Mesendoderm (in vitro differentiated cells): ENCODE results near the gene CD1B.

ENCODE experiments used
- DNase-seq: peaks from one replicate; pipeline ENCODE4 v3.0.0; 2013
- H2AK5ac ChIP-seq: 2 replicates; pipeline ENCODE4 v1.6.1; 2013; ENCODE audit warnings: low read length, inconsistent platforms
- H2BK120ac ChIP-seq: 2 replicates; pipeline ENCODE4 v1.6.1; 2013; ENCODE audit warnings: low read depth, mild to moderate bottlenecking, low read length, moderate library complexity, mixed read lengths
- H2BK15ac ChIP-seq: replicated peaks from 2 replicates; pipeline ENCODE4 v1.6.1; 2013; ENCODE audit warnings: low read depth, mild to moderate bottlenecking, moderate library complexity
- H2BK5ac ChIP-seq: 2 replicates; pipeline ENCODE4 v1.6.1; 2013; ENCODE audit warnings: low read length, inconsistent platforms
- H3K18ac ChIP-seq: 2 replicates; pipeline ENCODE4 v1.6.1; 2013; ENCODE audit warnings: mild to moderate bottlenecking, low read length, mixed read lengths
- H3K23ac ChIP-seq: one replicate; pipeline ENCODE4 v1.6.1; 2013; ENCODE audit warnings: low read length
- H3K27ac ChIP-seq: 2 replicates; pipeline ENCODE4 v1.5.1; 2013; ENCODE audit warnings: low read depth, mild to moderate bottlenecking, inconsistent platforms, low read length, moderate library complexity
- H3K27me3 ChIP-seq: 2 replicates; pipeline ENCODE4 v1.6.1; 2013; ENCODE audit warnings: low read length, control low read depth, mild to moderate bottlenecking, inconsistent platforms; ENCODE audit not compliant: insufficient read depth, poor library complexity
- H3K36me3 ChIP-seq: 2 replicates; pipeline ENCODE4 v1.6.1; 2013; ENCODE audit warnings: low read length, inconsistent platforms; ENCODE audit not compliant: control insufficient read depth, insufficient read depth
- H3K4ac ChIP-seq: one replicate; pipeline ENCODE4 v1.6.1; 2013; ENCODE audit warnings: low read depth, mild to moderate bottlenecking, low read length, moderate library complexity
- H3K4me1 ChIP-seq: 2 replicates; pipeline ENCODE4 v1.6.1; 2013; ENCODE audit warnings: low read depth, low read length, inconsistent platforms; ENCODE audit not compliant: control insufficient read depth
- H3K4me2 ChIP-seq: 2 replicates; pipeline ENCODE4 v1.6.1; 2013; ENCODE audit warnings: low read length
- H3K4me3 ChIP-seq: 2 replicates; pipeline ENCODE4 v1.5.1; 2013; ENCODE audit warnings: mild to moderate bottlenecking, low read length
- H3K56ac ChIP-seq: one replicate; pipeline ENCODE4 v1.6.1; 2013; ENCODE audit warnings: low read length
- H3K79me1 ChIP-seq: 2 replicates; pipeline ENCODE4 v1.6.1; 2013; ENCODE audit warnings: low read length, inconsistent platforms
- H3K79me2 ChIP-seq: 2 replicates; pipeline ENCODE4 v1.6.1; 2013; ENCODE audit warnings: mild to moderate bottlenecking, low read length; ENCODE audit not compliant: control insufficient read depth, insufficient read depth
- H3K9ac ChIP-seq: 2 replicates; pipeline ENCODE4 v1.6.1; 2013; ENCODE audit warnings: low read length, inconsistent platforms
- H4K5ac ChIP-seq: one replicate; pipeline ENCODE4 v1.6.1; 2013; ENCODE audit warnings: low read length
- H4K8ac ChIP-seq: one replicate; pipeline ENCODE4 v1.6.1; 2013; ENCODE audit warnings: low read depth, mild to moderate bottlenecking, control low read depth, low read length, moderate library complexity
- WGBS: extraction: QIAGEN DNeasy Blood & Tissue Kit; methylation state at CpG from one replicate; pipeline ENCODE4 v1.1.7; 2013; ENCODE audit warnings: low lambda C conversion rate, missing lambda C conversion rate; ENCODE audit not compliant: insufficient coverage; ENCODE audit errors: extremely low coverage; 5-methylcytosine and 5-hydroxymethylcytosine counted together

The CD1B gene

DNA sequence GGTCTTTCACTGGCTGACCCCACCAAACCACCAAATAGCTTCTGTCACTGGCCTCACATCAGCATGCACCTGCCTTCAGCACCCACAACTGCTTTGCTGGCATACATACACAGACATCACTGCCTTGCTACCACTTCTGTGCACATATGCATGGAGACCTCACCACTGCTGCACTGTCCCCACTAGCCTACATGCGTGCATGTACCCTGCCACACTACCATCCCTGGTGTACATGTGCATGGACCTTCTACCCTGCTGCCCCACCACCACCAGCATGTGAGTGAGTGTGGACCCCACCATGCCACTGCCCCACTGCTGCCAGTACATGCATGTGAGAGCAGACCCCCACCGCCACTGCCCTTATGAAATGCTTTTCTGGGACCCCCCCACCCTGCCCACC, 35.5 kb downstream of the CD1B start:
- Histone ChIP-seq H3K4me3 (no peak overlapping the region), H3K9ac (no peak overlapping the region), H4K5ac (no peak overlapping the region), H3K56ac (no peak overlapping the region), H3K4me2 (no peak overlapping the region), H2BK120ac (no peak overlapping the region), H3K79me2 (no peaks in the 10 kb centered on the region), H3K4ac (no peak overlapping the region), H3K23ac (no peak overlapping the region), H2AK5ac (no peak overlapping the region), H3K79me1 (no peaks in the 10 kb centered on the region), H3K36me3 (no peaks in the 10 kb centered on the region), H3K27me3 (no peaks in the 10 kb centered on the region), H4K8ac (no peak overlapping the region), H3K18ac (no peak overlapping the region), H3K4me1 (no peaks in the 10 kb centered on the region), H2BK15ac (no peak overlapping the region), H2BK5ac (no peak overlapping the region), H3K27ac (no peak overlapping the region)
- no CpG with 5 or more reads among the region's 2 CpGs for WGBS
- DNase-seq: no peak

DNA sequence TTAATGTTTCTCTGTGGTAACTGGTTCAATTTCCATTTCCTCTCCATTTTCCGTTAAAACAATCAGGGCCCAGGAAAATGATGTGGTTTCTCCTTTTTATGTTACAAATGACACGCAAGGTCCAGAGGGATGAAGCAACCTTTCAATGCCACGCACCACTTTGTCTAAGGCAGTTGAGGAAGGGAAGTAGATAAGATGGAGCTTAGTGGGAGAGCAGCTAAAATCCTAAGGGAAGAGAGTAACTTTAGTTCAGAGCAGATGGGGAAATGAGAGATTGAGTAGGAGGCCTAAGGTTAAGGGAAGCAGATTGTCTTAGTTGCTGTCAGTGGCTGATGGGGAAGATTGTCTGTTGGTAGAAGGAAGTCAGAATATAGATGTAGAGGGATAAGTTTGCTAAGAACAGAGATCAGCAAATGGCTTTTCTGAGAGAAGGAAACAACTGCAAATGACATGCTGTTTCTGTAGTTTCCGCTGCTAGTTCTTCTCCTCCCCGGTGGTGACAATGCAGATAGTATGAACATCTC, 40.9 kb downstream of the CD1B start:
- Histone ChIP-seq H3K4me3 (no peak overlapping the region), H3K79me1 (no peaks in the 10 kb centered on the region), H3K4me1 (no peaks in the 10 kb centered on the region), H2BK15ac (no peak overlapping the region), H3K4me2 (no peak overlapping the region), H3K18ac (no peak overlapping the region), H3K36me3 (no peaks in the 10 kb centered on the region), H4K5ac (no peak overlapping the region), H4K8ac (no peak overlapping the region), H3K4ac (no peak overlapping the region), H3K56ac (no peak overlapping the region), H3K27me3 (no peaks in the 10 kb centered on the region), H2BK120ac (no peak overlapping the region), H3K27ac (no peak overlapping the region), H3K9ac (no peak overlapping the region), H3K79me2 (no peaks in the 10 kb centered on the region), H3K23ac (no peak overlapping the region), H2BK5ac (no peak overlapping the region), H2AK5ac (no peak overlapping the region)
- DNase-seq: no peak
- WGBS: no CpG with 5 or more reads among the region's 5 CpGs

DNA sequence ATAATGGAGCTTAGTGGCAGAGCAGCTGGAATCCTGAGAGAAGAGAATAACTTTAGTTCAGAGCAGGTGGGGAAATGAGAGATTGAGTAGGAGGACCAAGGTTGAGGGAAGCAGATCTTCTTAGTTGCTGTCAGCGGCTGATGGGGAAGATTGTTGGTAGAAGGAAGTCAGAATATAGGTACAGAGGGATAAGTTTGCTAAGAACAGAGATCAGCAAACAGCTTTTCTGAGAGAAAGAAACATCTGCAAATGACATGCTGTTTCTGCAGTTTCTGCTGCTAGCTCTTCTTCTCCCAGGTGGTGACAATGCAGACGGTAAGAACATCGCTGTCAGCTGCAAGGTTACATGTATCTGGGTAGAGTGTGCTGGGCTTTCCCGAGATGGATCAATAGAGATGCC, 41.5 kb downstream of the CD1B start, which contains the start of gene CD1C:
Gene CD1C, plus strand, starts transcription at position 113 of the 400 bp plus-strand sequence. Its CDS starts 142 bp downstream, at position 255.
- H2BK5ac ChIP-seq: no peak within 1 kb of the TSS
- H3K4ac ChIP-seq: no peak within 1 kb of the TSS
- WGBS: no CpG with 5 or more reads among the region's 4 CpGs
- no peaks in the 10 kb centered on the region for H3K36me3 ChIP-seq
- H4K5ac ChIP-seq: no peak within 1 kb of the TSS
- H3K56ac ChIP-seq: no peak within 1 kb of the TSS
- H3K79me1 ChIP-seq: no peaks in the 10 kb centered on the region
- H2AK5ac ChIP-seq: no peak within 1 kb of the TSS
- H3K9ac ChIP-seq: no peak within 1 kb of the TSS
- H3K79me2 ChIP-seq: no peaks in the 10 kb centered on the region
- H3K18ac ChIP-seq: no peak within 1 kb of the TSS
- H3K23ac ChIP-seq: no peak within 1 kb of the TSS
- no peak within 1 kb of the TSS for H2BK120ac ChIP-seq
- H3K4me1 ChIP-seq: no peaks in the 10 kb centered on the region
- H2BK15ac ChIP-seq: no peak within 1 kb of the TSS
- no peak within 1 kb of the TSS for H3K4me2 ChIP-seq
- no peak within 1 kb of the TSS for H4K8ac ChIP-seq
- DNase-seq: no peak
- H3K4me3 ChIP-seq: no peak within 1 kb of the TSS
- no peaks in the 10 kb centered on the region for H3K27me3 ChIP-seq
- H3K27ac ChIP-seq: no peak within 1 kb of the TSS

DNA sequence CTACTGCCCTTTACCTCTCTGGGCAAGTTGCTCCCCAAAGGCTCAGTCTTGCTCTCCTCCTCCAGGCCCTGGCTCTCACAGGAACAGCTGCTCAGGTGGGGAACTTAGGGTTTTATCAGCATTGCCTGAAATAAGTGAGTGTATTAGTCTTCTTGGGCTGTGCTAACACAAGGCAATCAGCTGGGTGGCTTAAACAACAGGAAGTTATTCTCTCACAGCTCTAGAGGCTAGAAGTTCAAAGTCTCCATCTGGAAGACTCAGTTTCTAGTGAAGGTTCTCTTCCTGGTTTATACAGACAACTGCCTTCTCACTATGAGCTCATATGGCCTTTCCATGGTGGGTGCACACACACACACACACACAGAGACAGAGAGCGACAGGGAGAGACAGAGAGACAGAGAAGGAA, 44.4 kb downstream of the CD1B start:
- peak; percentile 2 for DNase-seq
- no peak overlapping the region for H3K4ac ChIP-seq
- H3K23ac ChIP-seq: no peak overlapping the region
- H2BK15ac ChIP-seq: no peak overlapping the region
- H3K56ac ChIP-seq: no peak overlapping the region
- no peak overlapping the region for H4K8ac ChIP-seq
- no CpG with 5 or more reads among the region's 1 CpG for WGBS
- no peaks in the 10 kb centered on the region for H3K36me3 ChIP-seq
- H3K4me2 ChIP-seq: no peak overlapping the region
- H2BK5ac ChIP-seq: no peak overlapping the region
- H3K18ac ChIP-seq: no peak overlapping the region
- H4K5ac ChIP-seq: no peak overlapping the region
- no peak overlapping the region for H2BK120ac ChIP-seq
- no peak overlapping the region for H3K27ac ChIP-seq
- H3K9ac ChIP-seq: no peak overlapping the region
- no peaks in the 10 kb centered on the region for H3K79me2 ChIP-seq
- H2AK5ac ChIP-seq: no peak overlapping the region
- H3K4me3 ChIP-seq: no peak overlapping the region
- H3K4me1 ChIP-seq: no peaks in the 10 kb centered on the region
- no peaks in the 10 kb centered on the region for H3K27me3 ChIP-seq
- H3K79me1 ChIP-seq: no peaks in the 10 kb centered on the region

DNA sequence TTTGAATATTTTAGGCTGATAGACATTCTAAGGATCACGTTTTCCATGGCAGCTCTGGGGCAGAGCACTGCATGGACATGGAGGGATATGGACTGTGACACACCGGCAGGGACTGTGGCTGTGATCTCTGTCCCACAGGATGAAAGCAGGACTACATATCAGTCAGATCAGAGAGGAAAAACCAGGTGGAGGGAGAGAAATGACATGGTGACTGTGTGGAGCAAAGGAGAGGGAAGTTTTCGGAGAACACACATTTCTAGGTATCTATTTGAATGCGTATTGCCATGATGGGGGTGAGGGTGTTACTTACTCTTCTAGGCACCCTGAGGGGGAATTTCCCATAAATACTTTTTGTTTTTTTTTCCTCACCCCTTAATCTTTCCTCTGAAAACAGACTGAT, 44.8 kb downstream of the CD1B start:
- Histone ChIP-seq H3K4me3 (no peak overlapping the region), H4K8ac (no peak overlapping the region), H3K18ac (no peak overlapping the region), H2AK5ac (no peak overlapping the region), H3K56ac (no peak overlapping the region), H3K79me1 (no peaks in the 10 kb centered on the region), H3K4ac (no peak overlapping the region), H4K5ac (no peak overlapping the region), H2BK120ac (no peak overlapping the region), H3K23ac (no peak overlapping the region), H3K36me3 (no peaks in the 10 kb centered on the region), H3K27ac (no peak overlapping the region), H3K79me2 (no peaks in the 10 kb centered on the region), H2BK15ac (no peak overlapping the region), H3K9ac (no peak overlapping the region), H3K4me2 (no peak overlapping the region), H3K27me3 (no peaks in the 10 kb centered on the region), H2BK5ac (no peak overlapping the region), H3K4me1 (no peaks in the 10 kb centered on the region)
- WGBS: no CpG with 5 or more reads among the region's 4 CpGs
- DNase-seq: no peak

DNA sequence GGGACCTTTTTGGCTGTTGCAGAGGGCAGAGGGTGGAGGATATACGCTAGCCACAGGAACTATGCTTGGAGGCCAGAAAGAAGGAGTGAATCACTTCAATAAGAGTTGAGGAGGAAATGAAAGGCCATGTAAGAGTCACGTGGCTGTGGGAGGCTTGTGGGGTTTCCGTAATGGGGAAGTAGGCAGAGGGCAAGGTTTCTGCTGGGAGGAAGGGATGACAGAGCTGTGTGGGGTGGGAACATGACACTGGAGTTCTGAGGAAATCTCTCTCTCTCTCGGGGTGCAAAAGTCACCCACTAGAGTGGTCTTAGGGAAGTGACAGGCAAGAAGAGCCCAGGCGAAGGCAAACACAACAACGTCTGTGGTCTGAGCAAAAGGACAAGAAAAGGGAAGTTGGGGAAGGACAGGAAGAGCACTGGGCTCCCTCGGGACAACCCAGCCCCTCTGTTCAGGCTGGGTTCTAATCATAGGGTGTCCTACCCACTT, 45.5 kb downstream of the CD1B start:
- Histone ChIP-seq H3K79me1 (no peaks in the 10 kb centered on the region), H3K23ac (no peak overlapping the region), H4K5ac (no peak overlapping the region), H3K27ac (no peak overlapping the region), H4K8ac (no peak overlapping the region), H3K4me3 (no peak overlapping the region), H2BK5ac (no peak overlapping the region), H3K79me2 (no peaks in the 10 kb centered on the region), H3K4ac (no peak overlapping the region), H2AK5ac (no peak overlapping the region), H3K4me2 (no peak overlapping the region), H3K27me3 (no peaks in the 10 kb centered on the region), H3K18ac (no peak overlapping the region), H2BK120ac (no peak overlapping the region), H3K4me1 (no peaks in the 10 kb centered on the region), H3K36me3 (no peaks in the 10 kb centered on the region), H3K9ac (no peak overlapping the region), H3K56ac (no peak overlapping the region), H2BK15ac (no peak overlapping the region)
- no CpG with 5 or more reads among the region's 7 CpGs for WGBS
- no peak for DNase-seq
